SK-N-MC (cell line): Measurements from ENCODE around the gene CD300LG.

Experiments
- DNase-seq: peaks from one replicate; pipeline ENCODE4 v3.0.0-alpha.2; 2011; ENCODE audit warnings: low read depth, low spot score
- H3K27ac ChIP-seq: fragments of 200-600 bp; sonication (generic); 2 replicates; pipeline ENCODE4 v1.5.1; 2016; ENCODE audit warnings: mixed run types
- H3K36me3 ChIP-seq: fragments of 200-600 bp; sonication (generic); 2 replicates; pipeline ENCODE4 v1.6.1; 2017; ENCODE audit warnings: antibody characterized with exemption, low read length, mixed read lengths; ENCODE audit not compliant: insufficient read depth
- H3K4me3 ChIP-seq: fragments of 200-600 bp; sonication (generic); 2 replicates; pipeline ENCODE4 v1.5.1; 2016
- H3K9ac ChIP-seq: fragments of 200-600 bp; sonication (generic); 2 replicates; pipeline ENCODE4 v1.8.0; 2017; ENCODE audit warnings: mixed run types, mixed read lengths; ENCODE audit not compliant: insufficient read length
- H3K9me3 ChIP-seq: fragments of 200-600 bp; sonication (generic); 2 replicates; pipeline ENCODE4 v1.6.1; 2017; ENCODE audit warnings: low read depth, mild to moderate bottlenecking, antibody characterized with exemption, low read length, moderate library complexity, mixed read lengths
- EZH2 ChIP-seq: fragments of 200-600 bp; sonication (generic); IDR thresholded peaks from one replicate; pipeline ENCODE4 v1.6.1; 2017; ENCODE audit warnings: antibody characterized with exemption
- FOXP2 ChIP-seq: optimal IDR thresholded peaks from 2 replicates; pipeline ENCODE3; 2011; ENCODE audit warnings: mild to moderate bottlenecking, moderate library complexity; ENCODE audit not compliant: insufficient read depth; ENCODE audit errors: extremely low read length, control extremely low read depth
- POLR2AphosphoS5 ChIP-seq: IDR thresholded peaks from 2 replicates; pipeline ENCODE4 v1.6.1; 2012; ENCODE audit warnings: mild to moderate bottlenecking, low read depth, low read length, borderline replicate concordance

CD300LG gene

DNA sequence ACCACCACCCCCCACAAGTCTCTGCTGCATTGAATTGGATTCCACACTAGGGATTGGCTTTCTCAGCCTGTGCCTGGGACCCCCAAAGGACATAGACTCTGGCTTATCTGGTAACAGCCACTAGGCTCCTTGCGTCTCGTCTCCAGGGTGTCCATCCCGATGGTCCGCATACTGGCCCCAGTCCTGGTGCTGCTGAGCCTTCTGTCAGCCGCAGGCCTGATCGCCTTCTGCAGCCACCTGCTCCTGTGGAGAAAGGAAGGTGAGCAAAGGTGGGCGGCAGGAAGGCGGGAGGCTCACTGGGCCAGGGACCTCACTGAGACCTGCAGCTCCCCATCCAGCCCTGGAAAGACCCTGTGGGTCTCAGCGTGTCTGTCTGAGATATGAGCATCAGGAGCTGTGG is 8.1 kb downstream of the CD300LG start:
- Histone ChIP-seq H3K4me3 (no peak overlapping the region), H3K27ac (no peak overlapping the region), H3K9me3 (no peaks in the 10 kb centered on the region), H3K36me3 (no peaks in the 10 kb centered on the region), H3K9ac (no peak overlapping the region)
- TF ChIP-seq EZH2, result no peak
- no peak for TF ChIP-seq POLR2AphosphoS5
- no peak for TF ChIP-seq FOXP2
- no peak for DNase-seq

GRCh38 chr17:43856141-43856540 is 9.2 kb downstream of the CD300LG start:
- H3K9ac ChIP-seq, result no peak overlapping the region
- no peak overlapping the region for H3K27ac ChIP-seq
- H3K9me3 ChIP-seq, result no peaks in the 10 kb centered on the region
- no peak for DNase-seq
- H3K4me3 ChIP-seq, result no peak overlapping the region
- no peaks in the 10 kb centered on the region for H3K36me3 ChIP-seq
- TF ChIP-seq POLR2AphosphoS5 (no peak), FOXP2 (no peak), EZH2 (no peak)

- TF ChIP-seq POLR2AphosphoS5 (no peak), EZH2 (no peak)
- Histone ChIP-seq H3K9ac (no peak overlapping the region), H3K36me3 (no peaks in the 10 kb centered on the region), H3K27ac (no peak overlapping the region), H3K4me3 (no peak overlapping the region), H3K9me3 (no peaks in the 10 kb centered on the region)
- DNase-seq, result no peak
Measured at GRCh38 chr17:43857141-43857540, 10.2 kb downstream of the CD300LG start.

DNA sequence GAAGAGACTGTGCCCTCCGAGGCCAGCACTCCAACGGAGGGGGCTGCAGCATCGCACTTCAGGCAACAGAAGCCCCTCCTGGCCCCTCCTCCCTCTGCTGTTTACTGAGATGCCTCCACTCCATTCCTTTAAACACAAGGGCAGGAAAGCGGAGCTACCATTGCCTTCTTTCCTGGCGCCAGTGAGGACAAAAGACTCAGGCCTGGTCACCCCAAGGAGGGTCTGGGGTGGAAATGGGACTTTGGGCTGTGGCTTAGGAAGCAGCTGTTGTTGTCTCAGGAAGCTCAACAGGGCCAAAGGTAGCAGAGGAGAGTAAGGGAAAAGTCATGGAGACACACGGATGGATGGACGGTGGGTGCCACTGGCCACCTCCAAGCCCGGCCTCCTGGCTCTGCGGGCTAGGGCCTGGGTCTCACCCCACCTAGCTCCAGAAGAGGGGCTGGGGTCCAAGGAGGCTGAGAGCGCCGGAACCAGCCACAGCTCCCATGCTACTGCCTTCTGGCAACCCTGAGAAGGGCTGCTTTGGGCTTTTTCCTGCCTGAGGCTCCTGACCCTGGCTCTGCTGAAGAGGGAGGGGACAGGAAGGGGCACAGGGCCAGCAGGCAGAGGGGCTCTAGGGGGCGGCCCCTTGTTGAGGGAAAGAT is 11.1 kb downstream of the CD300LG start:
- H3K4me3 ChIP-seq, result no peak overlapping the region
- TF ChIP-seq POLR2AphosphoS5 (no peak), FOXP2 (no peak), EZH2 (no peak)
- H3K9ac ChIP-seq, result no peak overlapping the region
- no peaks in the 10 kb centered on the region for H3K36me3 ChIP-seq
- no peaks in the 10 kb centered on the region for H3K9me3 ChIP-seq
- DNase-seq, result no peak
- no peak overlapping the region for H3K27ac ChIP-seq

DNA sequence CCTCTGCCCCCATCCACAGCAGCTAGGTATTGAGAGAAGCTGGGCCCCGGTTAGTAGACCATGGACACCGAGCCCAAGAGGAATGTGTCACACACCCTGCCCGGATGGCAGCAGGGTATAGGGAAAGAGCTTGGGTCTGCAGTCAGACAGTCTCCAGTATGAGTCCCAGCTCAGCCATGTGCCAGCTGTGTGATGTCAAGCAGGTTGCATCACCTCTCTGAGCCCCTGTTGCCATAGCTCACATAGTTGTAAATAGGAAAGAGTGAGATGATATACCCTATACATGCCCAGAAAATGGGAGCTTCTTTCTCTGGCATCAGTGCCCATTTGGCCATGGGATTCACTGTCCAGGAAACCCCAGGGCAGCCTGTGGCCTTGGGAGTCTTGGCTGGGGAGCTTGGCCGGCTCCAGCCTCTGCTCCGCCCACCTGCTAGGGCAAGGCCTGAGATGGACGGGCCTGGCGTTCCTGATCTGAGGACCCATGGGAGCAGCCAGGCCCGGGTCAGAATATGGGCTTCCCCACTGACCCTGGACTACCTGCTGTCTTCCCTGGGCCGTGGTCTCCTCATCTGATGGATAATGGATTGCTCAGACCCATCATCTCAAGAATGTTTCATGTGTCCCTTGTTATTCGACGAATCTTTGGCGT is 13.2 kb downstream of the CD300LG start:
- Histone ChIP-seq H3K27ac (no peak overlapping the region), H3K9ac (no peak overlapping the region), H3K4me3 (no peak overlapping the region), H3K9me3 (no peaks in the 10 kb centered on the region), H3K36me3 (no peaks in the 10 kb centered on the region)
- TF ChIP-seq EZH2 (no peak), POLR2AphosphoS5 (no peak), FOXP2 (no peak)
- no peak for DNase-seq

GRCh38 chr17:43860927-43861622 is 14.1 kb downstream of the CD300LG start:
- Histone ChIP-seq H3K9ac (no peak overlapping the region), H3K36me3 (no peaks in the 10 kb centered on the region), H3K27ac (no peak overlapping the region), H3K9me3 (no peaks in the 10 kb centered on the region), H3K4me3 (no peak overlapping the region)
- DNase-seq, result no peak
- TF ChIP-seq FOXP2 (no peak), EZH2 (no peak), POLR2AphosphoS5 (no peak)

DNA sequence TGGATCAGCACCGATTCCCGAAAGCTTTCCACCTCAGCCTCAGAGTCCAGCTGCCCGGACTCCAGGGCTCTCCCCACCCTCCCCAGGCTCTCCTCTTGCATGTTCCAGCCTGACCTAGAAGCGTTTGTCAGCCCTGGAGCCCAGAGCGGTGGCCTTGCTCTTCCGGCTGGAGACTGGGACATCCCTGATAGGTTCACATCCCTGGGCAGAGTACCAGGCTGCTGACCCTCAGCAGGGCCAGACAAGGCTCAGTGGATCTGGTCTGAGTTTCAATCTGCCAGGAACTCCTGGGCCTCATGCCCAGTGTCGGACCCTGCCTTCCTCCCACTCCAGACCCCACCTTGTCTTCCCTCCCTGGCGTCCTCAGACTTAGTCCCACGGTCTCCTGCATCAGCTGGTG is 15.0 kb downstream of the CD300LG start:
- Histone ChIP-seq H3K36me3 (no peaks in the 10 kb centered on the region), H3K9me3 (no peaks in the 10 kb centered on the region), H3K9ac (no peak overlapping the region), H3K4me3 (no peak overlapping the region), H3K27ac (no peak overlapping the region)
- DNase-seq, result no peak
- TF ChIP-seq FOXP2, result no peak
- no peak for TF ChIP-seq POLR2AphosphoS5
- TF ChIP-seq EZH2, result no peak

- Histone ChIP-seq H3K4me3 (no peak overlapping the region), H3K36me3 (no peaks in the 10 kb centered on the region), H3K9ac (no peak overlapping the region), H3K9me3 (no peaks in the 10 kb centered on the region), H3K27ac (no peak overlapping the region)
- no peak for DNase-seq
- no peak for TF ChIP-seq EZH2
- no peak for TF ChIP-seq FOXP2
- TF ChIP-seq POLR2AphosphoS5, result no peak
Measured at GRCh38 chr17:43864161-43864984, 17.4 kb downstream of the CD300LG start.
